HG03460 (cell line): ENCODE results near the gene IKBKG.
"Not testable (repeated sequence)": the region's sequence is repeated elsewhere in the genome, so short reads cannot be mapped to it uniquely, and the experiment has no call there.

Source experiments
- ATAC-seq: cut with Tn5 transposase; IDR thresholded peaks from one replicate; pipeline ENCODE4 v1.9.1; 2021; ENCODE audit not compliant: unreplicated experiment

Gene IKBKG

DNA sequence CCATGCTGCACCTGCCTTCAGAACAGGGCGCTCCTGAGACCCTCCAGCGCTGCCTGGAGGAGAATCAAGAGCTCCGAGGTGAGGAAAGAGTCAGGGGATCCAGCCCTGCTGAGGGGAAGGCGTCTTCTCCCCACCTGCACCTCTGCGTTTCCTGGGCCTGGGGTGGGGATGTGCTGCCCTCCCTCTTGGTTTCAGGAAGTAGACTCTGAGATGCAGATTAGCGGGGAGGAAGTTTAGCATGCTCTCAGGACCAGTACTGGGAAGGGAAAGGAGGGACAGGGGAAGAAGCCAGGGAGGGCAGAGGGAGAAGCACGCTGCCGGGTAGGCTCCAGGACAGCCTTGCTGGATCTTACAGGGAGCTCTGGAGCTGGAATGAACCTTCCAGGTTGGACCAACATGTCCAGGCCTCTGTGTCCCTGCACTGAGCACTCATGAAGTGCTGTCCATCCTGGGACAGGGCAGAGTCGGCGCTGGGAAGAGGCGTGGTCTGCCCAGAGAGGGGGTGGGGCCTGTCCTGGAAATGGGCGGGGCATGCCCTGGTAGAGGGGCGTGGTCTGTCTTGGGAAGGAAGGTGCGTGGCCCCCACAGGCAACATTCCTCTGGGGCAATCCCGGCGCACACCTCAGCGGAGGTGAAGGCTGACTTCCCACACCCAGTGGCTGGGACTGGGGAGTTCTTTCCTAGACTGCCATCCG lies 4.8 kb downstream of the IKBKG start:
- not testable (repeated sequence) for ATAC-seq

DNA sequence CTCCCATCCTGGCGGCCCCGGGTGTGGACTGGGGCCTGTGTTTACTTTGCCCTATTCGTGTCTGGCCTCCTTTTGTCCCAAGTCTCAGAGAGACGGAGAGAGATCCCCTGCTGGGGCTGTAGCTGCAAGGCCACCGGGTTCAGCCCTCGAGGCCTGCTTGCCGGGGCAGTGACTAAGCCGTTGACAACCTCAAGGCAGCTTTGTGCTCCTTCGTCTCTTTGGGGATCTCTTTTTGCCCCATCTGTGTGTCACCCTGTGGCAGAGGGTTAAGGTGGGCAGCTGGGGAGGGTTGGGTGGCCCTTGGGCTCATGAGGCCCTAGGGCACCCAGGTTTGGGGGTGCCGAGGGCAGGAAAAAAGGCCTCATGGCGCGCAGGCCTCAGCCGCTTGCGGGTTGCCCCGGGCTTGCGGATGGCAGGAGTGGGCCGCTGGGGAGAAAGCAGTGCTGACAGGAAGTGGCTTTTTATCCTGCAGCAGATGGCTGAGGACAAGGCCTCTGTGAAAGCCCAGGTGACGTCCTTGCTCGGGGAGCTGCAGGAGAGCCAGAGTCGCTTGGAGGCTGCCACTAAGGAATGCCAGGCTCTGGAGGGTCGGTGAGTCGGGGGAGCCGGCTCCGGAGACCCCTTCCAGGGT lies 10.8 kb downstream of the IKBKG start:
- not testable (repeated sequence) for ATAC-seq

DNA sequence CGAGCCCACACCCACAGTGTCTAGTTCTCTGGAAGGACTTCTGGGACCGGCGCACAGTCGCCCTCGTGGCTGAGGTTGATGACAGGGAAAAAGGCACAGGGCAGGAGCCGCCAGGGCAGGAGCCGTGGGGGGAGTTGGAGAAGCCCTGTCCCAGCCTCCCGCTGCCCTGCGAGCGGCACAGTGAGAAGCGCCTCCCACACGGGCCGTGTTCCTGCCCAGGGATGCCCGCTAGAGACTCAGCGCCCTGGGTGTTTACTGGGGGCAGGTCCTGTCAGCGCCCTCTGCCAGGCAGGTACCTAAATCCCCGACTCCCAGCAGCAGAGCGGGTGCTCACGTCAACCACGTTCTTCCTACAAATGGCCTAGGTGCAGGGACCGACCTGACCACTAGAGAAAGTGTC lies 11.5 kb downstream of the IKBKG start:
- ATAC-seq = not testable (repeated sequence)

DNA sequence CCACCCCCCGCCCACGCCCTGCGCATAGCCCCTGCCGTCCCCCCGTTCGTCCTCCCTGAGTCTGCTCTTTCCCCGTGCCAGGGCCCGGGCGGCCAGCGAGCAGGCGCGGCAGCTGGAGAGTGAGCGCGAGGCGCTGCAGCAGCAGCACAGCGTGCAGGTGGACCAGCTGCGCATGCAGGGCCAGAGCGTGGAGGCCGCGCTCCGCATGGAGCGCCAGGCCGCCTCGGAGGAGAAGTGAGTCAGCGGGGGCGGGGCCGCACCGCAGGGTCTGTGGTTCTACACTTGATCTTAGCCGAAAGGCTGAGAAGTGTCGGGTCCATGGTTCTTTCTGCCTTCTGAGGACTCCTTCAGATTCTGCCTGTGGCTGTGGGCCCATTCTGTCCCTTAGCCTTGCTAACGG lies 12.9 kb downstream of the IKBKG start:
- not testable (repeated sequence) for ATAC-seq

DNA sequence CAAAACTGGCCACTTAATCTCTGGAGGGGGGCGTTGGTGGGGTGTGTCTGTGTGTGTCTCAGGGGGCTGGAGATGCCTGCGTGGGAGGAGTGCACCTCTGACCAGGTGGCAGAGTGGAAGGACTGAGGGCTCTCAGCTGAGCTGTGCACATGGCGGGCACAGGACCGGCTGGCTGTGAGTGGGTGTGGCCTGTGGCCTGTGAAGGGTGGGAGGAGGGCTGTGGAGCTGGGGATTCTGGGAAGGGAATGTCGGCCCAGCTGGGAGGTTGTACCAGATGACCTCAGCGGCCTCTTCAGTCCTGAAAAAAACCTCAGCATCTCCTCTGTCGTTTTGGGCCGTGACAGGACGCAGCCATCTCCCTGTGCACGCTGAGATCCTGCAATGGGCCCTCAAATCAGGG lies 14.9 kb downstream of the IKBKG start:
- ATAC-seq = not testable (repeated sequence)

DNA sequence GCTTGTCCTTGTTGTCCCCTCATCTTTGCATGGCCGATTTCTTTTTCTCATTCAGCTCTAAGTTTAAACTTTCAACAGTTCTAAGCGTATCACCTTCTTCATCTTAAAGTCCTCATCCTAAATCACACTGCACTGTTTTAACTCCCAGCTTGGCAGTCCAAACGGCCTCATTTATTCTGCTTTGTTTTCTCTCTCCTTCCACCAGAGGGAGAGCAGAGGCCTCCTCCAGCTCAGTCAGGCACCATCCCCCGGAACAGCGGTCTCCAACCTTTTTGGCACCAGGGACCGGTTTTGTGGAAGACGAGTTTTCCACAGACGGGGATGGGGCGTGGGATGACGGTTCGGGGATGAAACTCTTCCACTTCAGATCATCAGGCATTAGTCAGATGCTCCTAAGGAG lies 22.9 kb downstream of the IKBKG start:
- ATAC-seq = not testable (repeated sequence)

DNA sequence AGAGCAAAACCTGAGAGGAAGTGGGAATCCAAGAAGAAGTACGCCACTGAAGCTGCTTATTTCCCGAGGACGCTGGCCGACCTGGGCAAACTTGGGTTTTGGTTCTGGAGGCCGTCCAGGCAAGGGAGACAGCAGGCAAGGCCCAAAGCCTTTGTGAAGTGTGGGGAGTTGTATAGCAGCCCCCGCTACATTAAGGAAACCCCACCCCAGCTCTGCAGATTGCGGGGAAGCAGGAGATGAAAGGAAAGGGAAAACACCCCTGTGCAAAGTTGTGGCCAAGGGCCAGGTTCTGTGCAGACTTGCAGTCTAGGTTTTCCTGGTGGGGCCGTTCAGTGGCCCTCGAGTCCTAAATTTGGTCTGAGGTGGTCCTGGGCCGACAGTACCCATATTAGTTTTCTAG lies 25.6 kb downstream of the IKBKG start:
- not testable (repeated sequence) for ATAC-seq

DNA sequence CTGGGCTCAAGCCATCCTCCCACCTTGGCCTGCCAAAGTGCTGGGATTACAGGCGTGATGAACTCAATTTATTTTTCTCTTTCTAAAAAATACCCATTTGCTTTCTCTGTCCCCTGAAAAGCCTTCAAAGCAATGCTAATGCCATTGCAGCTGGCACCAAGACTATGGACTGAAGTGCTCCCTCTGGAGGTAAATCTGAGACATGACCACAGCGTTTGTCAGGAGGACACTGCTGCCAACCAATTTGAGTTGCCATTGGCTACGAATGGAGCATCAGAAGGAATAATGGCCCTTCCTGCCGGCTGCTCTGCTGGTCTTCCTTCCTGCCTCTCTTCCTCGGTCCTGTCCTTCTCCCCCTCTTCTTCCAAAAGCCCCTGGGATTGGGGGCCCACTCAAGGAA lies 27.7 kb downstream of the IKBKG start:
- not testable (repeated sequence) for ATAC-seq

DNA sequence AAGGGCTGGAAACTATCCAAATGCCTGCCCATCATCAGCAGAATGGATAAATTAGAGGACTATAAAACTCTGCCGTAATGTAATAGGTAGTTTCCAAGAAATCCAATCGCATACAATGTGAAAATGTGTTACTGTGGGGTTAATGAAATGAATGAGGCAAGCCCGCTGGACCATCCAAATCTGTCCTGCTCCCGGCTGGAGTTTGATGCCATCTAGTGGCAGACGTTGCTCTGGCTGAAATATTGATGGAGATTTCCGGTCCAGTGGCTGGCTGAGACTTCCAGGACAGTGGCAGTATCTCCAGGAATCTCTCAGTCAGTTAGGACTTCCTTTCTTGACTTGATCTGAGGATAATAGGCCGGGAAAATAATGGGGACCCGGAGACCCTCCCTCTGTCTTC lies 35.6 kb downstream of the IKBKG start:
- not testable (repeated sequence) for ATAC-seq

DNA sequence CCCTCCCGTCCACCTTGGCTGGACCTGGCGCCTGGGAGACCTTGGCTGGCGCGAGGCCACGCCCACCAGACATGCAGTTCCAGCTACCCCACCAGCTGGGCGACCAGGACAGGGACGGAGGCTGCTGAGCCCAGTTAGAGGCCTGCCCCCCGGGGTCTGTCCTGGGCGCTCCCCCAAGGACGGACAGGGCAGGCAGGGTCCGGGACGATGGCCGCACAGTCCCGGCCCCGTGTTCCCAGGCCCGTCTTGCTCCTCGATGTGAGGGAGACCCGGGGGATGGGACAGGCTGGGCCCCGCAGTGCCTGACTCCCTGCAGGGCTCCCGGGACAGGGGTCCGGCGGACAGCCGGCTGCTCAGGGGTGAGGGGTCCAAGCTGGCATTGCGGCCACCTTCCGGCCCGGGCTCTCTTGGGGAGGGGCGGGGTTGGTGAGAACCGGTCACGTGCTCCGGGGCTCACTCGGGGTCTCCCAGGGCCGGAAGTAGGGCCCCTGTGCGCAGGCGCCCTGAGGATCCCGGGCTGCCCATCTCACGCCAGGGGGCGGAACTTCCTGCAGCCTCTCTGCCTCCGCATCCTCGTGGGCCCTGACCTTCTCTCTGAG lies 37.3 kb downstream of the IKBKG start, which contains the start of gene CTAG1A:
Gene CTAG1A (plus strand): TSS at position 549 of the 599 bp plus-strand sequence. CDS start 74 bp downstream, outside the sequence.
- ATAC-seq = not testable (repeated sequence)

DNA sequence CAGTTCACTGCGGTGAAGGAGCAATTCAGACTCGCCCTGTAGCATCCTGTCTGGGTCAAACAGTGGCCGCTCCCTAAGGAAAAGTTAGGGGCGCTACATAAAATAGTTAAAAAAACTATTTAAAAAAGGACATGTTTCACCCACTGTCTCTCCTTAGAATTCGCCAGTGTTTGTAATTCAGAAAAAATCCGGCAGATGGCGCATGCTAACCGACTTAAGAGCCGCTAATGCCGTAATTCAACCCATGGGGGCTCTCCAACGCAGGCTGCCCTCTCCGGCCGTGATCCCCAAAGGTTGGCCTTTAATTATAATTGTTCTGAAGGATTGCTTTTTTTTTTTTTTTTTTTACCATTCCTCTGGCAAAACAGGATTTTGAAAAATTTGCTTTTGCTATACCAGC lies 43.0 kb downstream of the IKBKG start:
- ATAC-seq = not testable (repeated sequence)

DNA sequence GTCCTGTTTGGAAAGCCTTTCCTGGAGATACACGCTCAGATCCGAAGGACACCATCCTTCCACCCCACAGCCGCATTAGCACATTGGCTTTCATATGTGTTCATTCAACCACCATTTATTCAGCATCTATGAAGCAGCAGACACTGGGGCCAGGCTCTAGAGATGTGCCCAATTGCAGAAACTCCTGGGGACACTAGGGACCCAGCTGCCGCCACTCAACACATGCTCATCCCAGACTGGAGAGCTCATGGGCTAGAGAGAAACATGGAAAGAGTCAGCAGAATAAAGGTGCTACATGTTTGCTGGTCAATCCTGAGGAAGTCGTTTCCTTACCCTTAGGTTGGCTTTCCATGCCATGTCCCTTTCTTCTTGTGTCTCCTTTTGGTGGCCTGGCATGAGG lies 45.1 kb downstream of the IKBKG start:
- no peak for ATAC-seq

DNA sequence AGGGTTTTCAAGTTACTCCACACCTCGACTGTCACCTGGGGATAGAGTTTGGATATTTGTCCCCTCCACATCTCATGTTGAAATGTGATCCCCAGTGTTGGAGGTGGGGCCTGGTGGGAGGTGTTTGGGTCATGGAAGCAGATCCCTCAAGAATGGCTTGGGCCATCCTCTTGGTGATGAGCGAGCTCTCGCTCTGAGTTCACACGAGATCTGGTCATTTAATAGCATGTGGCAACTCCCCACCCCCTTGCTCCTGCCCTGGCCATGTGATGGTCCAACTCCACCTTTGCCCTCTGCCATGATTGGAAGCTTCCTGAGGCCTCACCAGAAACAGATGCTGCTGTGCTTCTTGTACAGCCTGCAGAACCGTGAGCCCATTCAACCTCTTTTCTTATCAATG lies 45.8 kb downstream of the IKBKG start:
- ATAC-seq = no peak

DNA sequence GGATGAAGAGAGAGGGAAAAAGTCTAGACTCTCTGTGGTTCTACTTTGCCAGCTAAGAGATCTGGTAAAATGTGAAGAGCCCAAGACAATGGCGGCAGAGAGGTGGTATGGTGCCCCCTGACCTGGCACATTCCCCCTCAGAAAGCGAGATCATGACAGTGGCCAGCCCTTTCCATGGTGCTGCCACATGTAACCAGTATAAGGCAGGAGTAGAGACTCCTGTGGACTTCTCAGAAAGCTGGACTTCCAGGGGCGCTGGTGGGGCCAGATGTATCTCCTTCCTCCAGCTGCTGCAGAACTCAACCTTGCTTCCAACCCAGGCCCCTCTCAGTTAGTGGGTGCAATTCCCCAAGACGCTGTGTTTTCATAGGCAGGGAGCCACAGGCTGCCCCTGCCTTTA lies 47.1 kb downstream of the IKBKG start:
- ATAC-seq = no peak

DNA sequence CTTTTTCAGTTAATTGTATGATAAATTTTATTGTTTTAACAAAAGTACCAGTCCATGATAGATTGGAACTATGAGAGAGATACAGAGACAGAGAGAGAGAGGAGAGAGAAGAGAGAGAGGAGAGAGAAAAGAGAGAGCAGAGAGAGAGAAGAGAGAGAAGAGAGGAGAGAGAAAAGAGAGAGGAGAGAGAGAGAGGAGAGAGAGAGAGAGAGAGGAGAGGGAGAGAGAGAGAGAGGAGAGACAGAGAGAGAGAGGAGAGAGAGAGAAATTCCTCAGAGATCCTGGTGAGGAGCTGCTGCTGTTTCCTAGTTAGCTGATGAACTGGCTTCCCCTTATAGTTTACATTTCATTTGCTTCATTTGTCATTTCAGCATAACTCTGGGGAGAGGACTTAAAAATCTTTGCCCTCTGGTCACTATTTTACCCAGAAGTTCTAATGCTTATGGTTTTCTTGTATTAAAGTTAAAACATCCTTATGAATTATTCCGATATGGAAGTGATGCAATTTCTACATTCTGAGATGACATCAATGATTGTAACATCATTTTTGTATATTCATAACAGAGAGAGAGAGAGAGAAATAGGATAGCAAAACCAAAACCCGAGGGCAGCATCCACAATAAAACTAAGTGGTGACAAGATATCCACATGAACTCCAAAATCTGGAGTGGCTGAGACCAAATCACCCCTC lies 48.3 kb downstream of the IKBKG start:
- no peak for ATAC-seq

DNA sequence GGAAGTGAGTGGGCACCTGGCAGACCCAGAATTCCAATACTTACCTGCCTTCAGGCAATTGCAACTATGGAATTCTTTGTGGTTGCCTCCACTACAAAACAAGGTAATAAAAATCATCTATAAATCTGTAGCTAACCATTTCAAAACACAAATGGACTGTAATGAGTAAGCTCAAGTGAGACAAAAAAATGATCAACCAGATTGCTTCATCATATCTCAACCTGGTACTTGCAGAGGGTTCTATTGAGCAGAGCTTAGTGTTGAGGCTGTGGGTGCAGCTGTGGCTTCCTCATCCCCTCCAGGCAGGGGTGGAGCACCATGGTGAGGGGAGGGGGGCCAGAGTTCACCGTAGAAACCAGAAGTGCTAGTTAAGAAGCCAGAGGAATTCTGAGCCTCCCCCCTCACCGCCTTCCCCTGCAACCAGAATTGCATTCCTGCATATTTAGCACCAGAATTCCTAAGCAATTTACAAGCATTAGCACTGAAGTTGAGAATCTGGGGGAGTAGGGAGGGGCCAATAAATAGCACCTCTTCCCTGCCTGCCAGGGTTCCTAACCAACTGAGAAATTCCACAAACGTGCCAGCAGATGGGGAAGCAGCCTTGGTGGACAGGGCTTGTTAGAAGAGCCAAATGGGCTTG lies 49.0 kb downstream of the IKBKG start:
- no peak for ATAC-seq

DNA sequence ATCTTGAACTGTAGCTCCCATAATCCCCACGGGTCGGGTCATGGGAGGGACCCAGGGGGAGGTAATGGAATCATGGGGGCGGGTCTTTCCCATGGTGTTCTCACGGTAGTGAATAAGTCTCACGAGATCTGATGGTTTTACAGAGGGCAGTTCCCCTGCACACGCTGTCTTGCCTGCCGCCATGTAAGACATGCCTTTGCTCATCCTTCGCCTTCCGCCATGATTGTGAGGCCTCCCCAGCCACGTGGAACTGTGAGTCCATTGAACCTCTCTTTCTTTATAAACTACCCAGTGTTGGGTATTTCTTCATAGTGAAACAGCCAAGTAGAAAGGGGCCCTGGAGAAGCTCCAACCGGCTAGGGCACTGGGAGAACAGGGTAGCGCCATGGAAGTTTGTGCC lies 49.8 kb downstream of the IKBKG start:
- no peak for ATAC-seq

DNA sequence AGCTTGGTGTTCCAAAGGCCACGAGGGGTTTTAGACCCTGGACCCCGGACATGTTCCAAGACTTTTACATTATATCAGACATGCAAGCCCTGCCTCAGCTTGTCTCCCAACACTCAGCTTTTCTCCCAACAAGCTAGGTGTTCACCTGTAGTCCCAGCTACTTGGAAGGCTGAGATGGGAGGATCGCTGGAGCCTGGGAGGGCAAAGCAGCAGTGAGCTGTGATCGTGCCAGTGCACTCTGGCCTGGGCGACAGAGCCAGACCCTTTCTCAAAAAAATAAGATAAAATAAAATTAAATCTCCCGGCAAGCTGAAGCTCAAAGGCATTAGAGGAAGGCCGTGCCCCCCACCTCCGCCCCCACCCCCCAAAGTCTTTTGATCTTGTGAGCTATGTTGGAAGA lies 51.2 kb downstream of the IKBKG start:
- ATAC-seq = no peak

DNA sequence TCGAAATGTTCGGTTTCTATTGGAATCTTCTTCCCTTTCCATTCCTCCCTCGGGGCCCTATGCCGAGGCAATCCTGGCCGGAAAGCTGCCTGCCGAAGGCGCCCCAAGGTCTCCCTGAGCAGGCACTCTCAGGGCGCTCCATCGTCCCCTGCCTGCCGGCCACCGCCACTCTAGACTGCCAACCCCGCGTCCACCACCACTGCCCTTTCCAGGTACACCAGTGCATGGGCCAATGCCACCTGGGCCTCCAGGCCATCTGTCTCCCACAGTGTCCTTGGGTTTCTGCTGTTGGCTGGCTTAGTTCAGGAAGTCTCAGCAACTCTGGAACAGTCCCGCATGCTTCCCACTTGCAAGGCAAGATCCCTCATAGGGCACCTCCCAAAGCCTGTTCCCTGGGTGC lies 52.1 kb downstream of the IKBKG start:
- no peak for ATAC-seq

DNA sequence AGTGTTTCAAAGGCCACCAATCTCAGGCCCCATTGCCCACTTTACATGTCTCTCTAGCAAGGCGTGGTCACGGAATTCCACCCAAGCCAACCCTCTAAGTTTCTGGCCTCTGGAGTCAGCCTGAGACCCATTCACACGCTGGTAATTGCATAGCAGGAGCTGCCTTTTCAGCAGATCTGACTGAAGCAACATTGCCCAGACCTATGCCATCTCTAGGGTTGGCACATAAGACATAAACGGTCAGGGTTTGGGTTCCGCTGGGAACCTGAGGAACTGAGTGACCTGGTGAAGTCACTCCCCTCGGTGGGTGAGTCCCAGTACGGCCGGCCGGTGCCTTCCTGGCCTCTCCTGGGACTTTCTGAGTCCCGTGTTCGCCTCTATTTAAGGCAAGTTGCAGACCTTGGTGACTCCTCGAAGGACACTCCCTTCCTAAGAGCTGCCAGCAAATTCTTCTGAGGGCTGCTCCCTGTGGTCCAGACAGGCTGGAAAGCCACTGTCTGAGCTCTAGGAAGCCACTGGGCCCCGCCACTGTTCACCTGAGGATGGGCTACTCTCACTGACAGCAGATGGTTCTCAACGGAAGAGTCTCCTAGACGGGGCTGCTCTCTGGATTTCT lies 53.4 kb downstream of the IKBKG start:
- no peak for ATAC-seq

DNA sequence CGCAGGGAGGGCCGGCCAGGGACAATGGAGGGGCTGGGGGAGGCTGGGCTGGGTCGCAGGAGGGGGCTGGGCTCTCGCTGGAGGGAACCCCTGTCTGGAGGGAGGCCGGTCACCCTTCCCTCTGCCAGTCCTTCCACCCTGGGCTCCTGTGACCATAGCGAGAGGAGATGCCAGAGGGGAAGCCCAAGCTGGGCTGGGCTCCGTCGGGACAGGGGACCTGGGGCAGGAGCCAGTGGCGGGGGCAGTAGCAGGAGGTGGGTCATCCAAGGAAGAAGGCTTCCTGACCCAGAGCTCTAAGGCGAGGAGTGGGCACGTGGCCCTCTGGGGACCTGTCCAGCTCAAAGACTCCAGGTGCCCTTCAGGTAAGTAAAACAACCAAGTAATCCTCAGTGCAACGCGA lies 54.8 kb downstream of the IKBKG start:
- ATAC-seq = no peak
